Activated CD4-positive, alpha-beta T cell treated with anti-CD3 and anti-CD28 coated beads, Interleukin-2, amount 50 U/mL, for 4 hours (primary cell): Measurements from ENCODE around the gene SNRPE.
A peak's percentile ranks its signal among the peaks of the same experiment; 100 is the strongest.
"Not testable (repeated sequence)": the region's sequence is repeated elsewhere in the genome, so short reads cannot be mapped to it uniquely, and the experiment has no call there.

Source experiments
- DNase-seq, 2 experiments: peaks; one replicate each; pipeline ENCODE4 v3.0.0-alpha.2; 2020

SNRPE gene

GRCh38 chr1:203861379-203862184 lies at the start of gene SNRPE:
SNRPE (plus strand) TSS chr1:203861599; CDS start chr1:203861660, 61 bp downstream.
- DNase-seq, result peak; percentile 90 to 94

- no peak for DNase-seq
These were observed 47.6 kb upstream of the SNRPE start for GRCh38 chr1:203813581-203814341.

- DNase-seq, result no peak
These were observed 43.0 kb upstream of the SNRPE start for GRCh38 chr1:203818399-203818798.

- DNase-seq, result no peak
These were observed 38.1 kb upstream of the SNRPE start for GRCh38 chr1:203823306-203823705.

GRCh38 chr1:203826175-203826574 lies 35.2 kb upstream of the SNRPE start:
- no peak for DNase-seq

GRCh38 chr1:203828002-203828401 lies 33.4 kb upstream of the SNRPE start:
- no peak for DNase-seq

- no peak for DNase-seq
These were observed 32.9 kb upstream of the SNRPE start for GRCh38 chr1:203828503-203828902.

- not testable (repeated sequence) for DNase-seq
These were observed 32.2 kb upstream of the SNRPE start for GRCh38 chr1:203829247-203829646.

GRCh38 chr1:203835476-203835875 lies 25.9 kb upstream of the SNRPE start:
- DNase-seq, result no peak

- no peak for DNase-seq
These were observed 22.3 kb upstream of the SNRPE start for GRCh38 chr1:203839081-203839480.

GRCh38 chr1:203840208-203840808 lies 21.1 kb upstream of the SNRPE start:
- DNase-seq, result no peak

- DNase-seq, result no peak
These were observed 18.9 kb upstream of the SNRPE start for GRCh38 chr1:203842559-203842876.

GRCh38 chr1:203843435-203843834 lies 18.0 kb upstream of the SNRPE start:
- DNase-seq, result no peak

GRCh38 chr1:203853112-203853511 lies 8.3 kb upstream of the SNRPE start:
- DNase-seq, result not testable (repeated sequence)

- no peak for DNase-seq
These were observed 3.3 kb upstream of the SNRPE start for GRCh38 chr1:203858055-203858454.

GRCh38 chr1:203858975-203859374 lies 2.4 kb upstream of the SNRPE start:
- no peak for DNase-seq

- DNase-seq, result no peak
These were observed 888 bp upstream of the SNRPE start for GRCh38 chr1:203860396-203861025.

GRCh38 chr1:203867802-203868201 lies 6.4 kb downstream of the SNRPE start:
- no peak for DNase-seq

GRCh38 chr1:203870245-203870644 lies 8.8 kb downstream of the SNRPE start:
- no peak for DNase-seq

GRCh38 chr1:203871114-203871880 lies 9.9 kb downstream of the SNRPE start:
- no peak for DNase-seq

GRCh38 chr1:203873094-203873493 lies 11.7 kb downstream of the SNRPE start:
- no peak for DNase-seq

GRCh38 chr1:203878422-203878821 lies 17.0 kb downstream of the SNRPE start:
- DNase-seq, result no peak

GRCh38 chr1:203880606-203881005 lies 19.2 kb downstream of the SNRPE start:
- no peak for DNase-seq
